ENCODE measurements around the gene ASAP3.

- no peak for TF ChIP-seq CTCF (IDR thresholded peaks at IDR 0.05; ENCODE audit: low read depth, low read length, poor library complexity, severe bottlenecking)
- TF ChIP-seq EZH2phosphoT487 (IDR thresholded peaks at IDR 0.05; ENCODE audit: borderline replicate concordance, low read length): no peak
Observed at GRCh38 chr1:23393706-23394105, 90.3 kb downstream of the ASAP3 start.
